ENCODE data around the gene FOXJ3. TPM values are rescaled to one million over a fixed set of nuclear protein-coding genes. Genes with fewer than 3 reads are reported as not detected.

Gene FOXJ3
- 16.3 and 26.6 TPM in 2 replicates for total RNA-seq

GRCh38 chr1:42335050-42335808 is at the start of gene FOXJ3:
Gene FOXJ3 (minus strand): TSS chr1:42335235. CDS start chr1:42311093, 24,142 bp downstream.

GRCh38 chr1:42380586-42381279 is 45.7 kb upstream of the FOXJ3 start, which contains the start of gene RIMKLA:
Gene RIMKLA (plus strand): TSS chr1:42380792. CDS start chr1:42380935, 143 bp downstream.

GRCh38 chr1:42164551-42165420 is 170.2 kb downstream of the FOXJ3 start, which contains the start of gene GUCA2A:
Gene GUCA2A (minus strand): TSS chr1:42164745. CDS start chr1:42164712, 33 bp downstream.

GRCh38 chr1:42152907-42153600 is 182.0 kb downstream of the FOXJ3 start, which contains the start of gene GUCA2B:
Gene GUCA2B (plus strand): TSS chr1:42153410. CDS start chr1:42153451, 41 bp downstream.

Other genes with a start within 250 kb of the FOXJ3 start
- not detected in 2 replicates for gene GUCA2B, start 181.8 kb downstream of the FOXJ3 start, total RNA-seq
- not detected in 2 replicates for gene GUCA2A, start 170.5 kb downstream of the FOXJ3 start, total RNA-seq
- gene RIMKLA, start 45.6 kb upstream of the FOXJ3 start, total RNA-seq, result under 0.01 and 0.05 TPM in 2 replicates
- 0.18 and 0.30 TPM in 2 replicates for gene ZMYND12, start 120.8 kb upstream of the FOXJ3 start, total RNA-seq
- gene PPCS, start 121.3 kb upstream of the FOXJ3 start, total RNA-seq, result 24.9 and 26.1 TPM in 2 replicates
- gene CCDC30, start 128.1 kb upstream of the FOXJ3 start, total RNA-seq, result 0.69 and 0.89 TPM in 2 replicates